Loucy (cell line): Measurements from ENCODE around the gene RANBP6.

Source experiments
- H2AFZ ChIP-seq: fragments of 200-600 bp; sonication (generic); 2 replicates; pipeline ENCODE4 v1.6.0; 2016; ENCODE audit warnings: antibody characterized with exemption, mild to moderate bottlenecking, low read length, moderate library complexity
- H3F3A ChIP-seq: fragments of 200-600 bp; 2 replicates; pipeline ENCODE4 v1.6.0; 2016; ENCODE audit warnings: antibody characterized with exemption, low read depth, mild to moderate bottlenecking
- H3K27me3 ChIP-seq: fragments of 200-600 bp; sonication (generic); 2 replicates; pipeline ENCODE4 v1.6.1; 2014; ENCODE audit warnings: low read length, mild to moderate bottlenecking; ENCODE audit not compliant: insufficient read depth, poor library complexity, severe bottlenecking
- H3K36me3 ChIP-seq: fragments of 200-600 bp; sonication (generic); 2 replicates; pipeline ENCODE4 v1.6.1; 2016; ENCODE audit warnings: low read length; ENCODE audit not compliant: insufficient read depth
- H3K4me1 ChIP-seq: fragments of 200-600 bp; sonication (generic); 2 replicates; pipeline ENCODE4 v1.5.1; 2014; ENCODE audit warnings: low read length, mild to moderate bottlenecking; ENCODE audit not compliant: insufficient read depth, poor library complexity, severe bottlenecking
- H3K4me2 ChIP-seq: fragments of 200-600 bp; sonication (generic); 2 replicates; pipeline ENCODE4 v1.6.0; 2014; ENCODE audit warnings: antibody characterized with exemption, low read length, low read depth, mild to moderate bottlenecking; ENCODE audit not compliant: poor library complexity, severe bottlenecking
- H3K4me3 ChIP-seq: fragments of 200-600 bp; sonication (generic); 2 replicates; pipeline ENCODE4 v1.5.1; 2014; ENCODE audit warnings: low read length, mild to moderate bottlenecking, mixed read lengths; ENCODE audit not compliant: poor library complexity, severe bottlenecking
- H3K79me2 ChIP-seq: fragments of 200-600 bp; sonication (generic); 2 replicates; pipeline ENCODE4 v1.6.1; 2014; ENCODE audit warnings: low read length; ENCODE audit not compliant: insufficient read depth
- H3K9ac ChIP-seq: fragments of 200-600 bp; sonication (generic); 2 replicates; pipeline ENCODE4 v1.6.0; 2014; ENCODE audit warnings: mild to moderate bottlenecking, low read depth, low read length, moderate library complexity; ENCODE audit not compliant: poor library complexity, severe bottlenecking
- H3K9me2 ChIP-seq: fragments of 200-600 bp; sonication (generic); replicated peaks from 2 replicates; pipeline ENCODE4 v1.6.1; 2016; ENCODE audit warnings: low read depth, low read length, mixed read lengths
- H3K9me3 ChIP-seq: fragments of 200-600 bp; sonication (generic); 2 replicates; pipeline ENCODE4 v1.6.1; 2014; ENCODE audit warnings: mild to moderate bottlenecking, antibody characterized with exemption, low read length, low read depth; ENCODE audit not compliant: insufficient read depth
- H4K20me1 ChIP-seq: fragments of 200-600 bp; sonication (generic); 2 replicates; pipeline ENCODE4 v1.6.0; 2014; ENCODE audit warnings: antibody characterized with exemption, low read length, mild to moderate bottlenecking; ENCODE audit not compliant: insufficient read depth, poor library complexity, severe bottlenecking
- EZH2phosphoT487 ChIP-seq: fragments of 200-600 bp; IDR thresholded peaks from 2 replicates; pipeline ENCODE4 v1.6.1; 2018; ENCODE audit warnings: antibody characterized with exemption, mild to moderate bottlenecking, moderate library complexity, borderline replicate concordance
- TF ChIP-seq, protein P1 (sequence below): fragments of 200-600 bp; sonication (generic); conservative IDR thresholded peaks from 2 replicates; pipeline ENCODE4 v1.5.1; 2014; ENCODE audit warnings: mild to moderate bottlenecking, antibody characterized with exemption, low read length

The RANBP6 gene

GRCh38 chr9:6047020-6047419, 31.6 kb upstream of the RANBP6 start:
- no peaks in the 10 kb centered on the region for H3K9me3 ChIP-seq
- no peak overlapping the region for H2AFZ ChIP-seq
- H3K36me3 ChIP-seq = no peaks in the 10 kb centered on the region
- H3K4me1 ChIP-seq = no peaks in the 10 kb centered on the region
- H3K9me2 ChIP-seq = no peaks in the 10 kb centered on the region
- H3K79me2 ChIP-seq = no peaks in the 10 kb centered on the region
- TF ChIP-seq, protein P1, sequence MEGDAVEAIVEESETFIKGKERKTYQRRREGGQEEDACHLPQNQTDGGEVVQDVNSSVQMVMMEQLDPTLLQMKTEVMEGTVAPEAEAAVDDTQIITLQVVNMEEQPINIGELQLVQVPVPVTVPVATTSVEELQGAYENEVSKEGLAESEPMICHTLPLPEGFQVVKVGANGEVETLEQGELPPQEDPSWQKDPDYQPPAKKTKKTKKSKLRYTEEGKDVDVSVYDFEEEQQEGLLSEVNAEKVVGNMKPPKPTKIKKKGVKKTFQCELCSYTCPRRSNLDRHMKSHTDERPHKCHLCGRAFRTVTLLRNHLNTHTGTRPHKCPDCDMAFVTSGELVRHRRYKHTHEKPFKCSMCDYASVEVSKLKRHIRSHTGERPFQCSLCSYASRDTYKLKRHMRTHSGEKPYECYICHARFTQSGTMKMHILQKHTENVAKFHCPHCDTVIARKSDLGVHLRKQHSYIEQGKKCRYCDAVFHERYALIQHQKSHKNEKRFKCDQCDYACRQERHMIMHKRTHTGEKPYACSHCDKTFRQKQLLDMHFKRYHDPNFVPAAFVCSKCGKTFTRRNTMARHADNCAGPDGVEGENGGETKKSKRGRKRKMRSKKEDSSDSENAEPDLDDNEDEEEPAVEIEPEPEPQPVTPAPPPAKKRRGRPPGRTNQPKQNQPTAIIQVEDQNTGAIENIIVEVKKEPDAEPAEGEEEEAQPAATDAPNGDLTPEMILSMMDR = no peak
- TF ChIP-seq EZH2phosphoT487 = no peak
- no peaks in the 10 kb centered on the region for H3F3A ChIP-seq
- H3K4me2 ChIP-seq = no peak overlapping the region
- H3K4me3 ChIP-seq = no peak overlapping the region
- no peak overlapping the region for H3K9ac ChIP-seq
- H4K20me1 ChIP-seq = no peaks in the 10 kb centered on the region
- H3K27me3 ChIP-seq = peaks cover 2% of the 10 kb centered on the region

DNA sequence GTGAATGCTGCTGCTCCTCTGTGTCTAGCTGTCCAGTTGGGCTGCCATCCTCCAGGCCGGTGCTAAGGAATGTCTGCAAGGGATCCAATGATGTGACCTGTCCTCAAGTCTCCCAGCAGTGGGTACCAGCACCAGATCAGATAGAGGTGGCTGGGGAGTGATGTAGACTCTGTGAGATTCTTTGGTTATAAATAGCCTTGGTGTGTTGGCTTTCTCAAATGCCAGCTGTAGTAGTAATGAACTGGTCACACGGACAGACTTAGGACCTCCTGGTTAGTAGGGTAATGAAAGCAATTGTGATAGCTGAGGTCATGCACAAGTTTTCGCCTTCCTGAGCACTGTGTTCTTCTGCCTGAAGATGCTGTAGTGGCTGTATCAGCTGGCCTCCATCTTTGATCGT, 29.9 kb upstream of the RANBP6 start:
- no peaks in the 10 kb centered on the region for H3K9me2 ChIP-seq
- TF ChIP-seq, protein P1 = no peak
- no peak for TF ChIP-seq EZH2phosphoT487
- no peak overlapping the region for H3K4me3 ChIP-seq
- no peaks in the 10 kb centered on the region for H3K79me2 ChIP-seq
- no peaks in the 10 kb centered on the region for H3F3A ChIP-seq
- no peaks in the 10 kb centered on the region for H3K9me3 ChIP-seq
- H3K9ac ChIP-seq = no peak overlapping the region
- H3K4me2 ChIP-seq = no peak overlapping the region
- H4K20me1 ChIP-seq = no peaks in the 10 kb centered on the region
- H3K27me3 ChIP-seq = peaks cover 14% of the 10 kb centered on the region
- H3K36me3 ChIP-seq = no peaks in the 10 kb centered on the region
- no peaks in the 10 kb centered on the region for H3K4me1 ChIP-seq
- no peak overlapping the region for H2AFZ ChIP-seq

DNA sequence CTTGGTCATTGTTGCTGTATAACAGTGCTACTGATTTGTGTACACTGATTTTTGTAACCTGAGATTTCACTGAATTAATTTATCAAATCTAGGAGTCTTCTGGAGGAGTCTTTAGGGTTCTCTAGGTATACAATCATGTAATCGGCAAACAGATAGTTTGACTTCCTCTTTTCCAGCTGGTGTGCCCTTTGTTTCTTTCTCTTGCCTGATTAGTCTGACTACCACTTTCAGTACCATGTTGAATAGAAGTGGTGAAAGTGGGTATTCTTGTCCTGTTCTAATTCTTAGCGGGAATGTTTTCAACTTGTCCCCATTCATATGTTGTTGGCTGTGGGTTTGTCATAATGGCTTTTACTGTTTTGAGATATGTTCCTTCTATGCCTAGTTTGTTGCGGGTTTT, 24.7 kb upstream of the RANBP6 start:
- Histone ChIP-seq H3K36me3 (no peaks in the 10 kb centered on the region), H3K9me3 (no peaks in the 10 kb centered on the region), H3K79me2 (no peaks in the 10 kb centered on the region), H3K9ac (no peak overlapping the region), H2AFZ (no peak overlapping the region), H3F3A (no peaks in the 10 kb centered on the region), H3K4me1 (peaks cover 3% of the 10 kb centered on the region), H3K4me2 (no peak overlapping the region), H4K20me1 (no peaks in the 10 kb centered on the region), H3K9me2 (no peaks in the 10 kb centered on the region), H3K4me3 (no peak overlapping the region), H3K27me3 (peaks cover 14% of the 10 kb centered on the region)
- TF ChIP-seq, protein P1 = no peak
